SK-N-SH treated with all-trans-retinoic acid at 6 μM for 48 hours (cell line): ENCODE measurements around the gene RAE1.

ENCODE experiments used
- ARNTL ChIP-seq: fragments of 450-650 bp; formaldehyde crosslinking; IDR thresholded peaks from 2 replicates; pipeline ENCODE4 v1.5.0; 2020; ENCODE audit warnings: low read depth, mild to moderate bottlenecking, moderate library complexity, borderline replicate concordance
- CREB5 ChIP-seq: fragments of 250-450 bp; sonication (Bioruptor Pico); IDR thresholded peaks from 2 replicates; pipeline ENCODE4 v1.5.1; 2020; ENCODE audit warnings: low read depth, mild to moderate bottlenecking, moderate library complexity
- CSDC2 ChIP-seq: fragments of 250-450 bp; sonication (Bioruptor Pico); IDR thresholded peaks from 2 replicates; pipeline ENCODE4 v1.5.0; 2020; ENCODE audit warnings: mild to moderate bottlenecking, moderate library complexity
- ESRRG ChIP-seq: fragments of 250-450 bp; sonication (Bioruptor Pico); IDR thresholded peaks from 2 replicates; pipeline ENCODE4 v1.6.1; 2021; ENCODE audit warnings: mild to moderate bottlenecking
- OSR1 ChIP-seq: fragments of 250-450 bp; sonication (Bioruptor Pico); IDR thresholded peaks from 2 replicates; pipeline ENCODE4 v1.8.0; 2022; ENCODE audit warnings: moderate library complexity, mild to moderate bottlenecking, inconsistent platforms
- TCF4 ChIP-seq: fragments of 250-450 bp; sonication (Bioruptor Pico); IDR thresholded peaks from 2 replicates; pipeline ENCODE4 v1.8.0; 2021; ENCODE audit warnings: mild to moderate bottlenecking, moderate library complexity, borderline replicate concordance
- TOX ChIP-seq: fragments of 250-450 bp; sonication (Bioruptor Pico); IDR thresholded peaks from 2 replicates; pipeline ENCODE4 v1.8.0; 2021; ENCODE audit warnings: mild to moderate bottlenecking, moderate library complexity, borderline replicate concordance

DNA sequence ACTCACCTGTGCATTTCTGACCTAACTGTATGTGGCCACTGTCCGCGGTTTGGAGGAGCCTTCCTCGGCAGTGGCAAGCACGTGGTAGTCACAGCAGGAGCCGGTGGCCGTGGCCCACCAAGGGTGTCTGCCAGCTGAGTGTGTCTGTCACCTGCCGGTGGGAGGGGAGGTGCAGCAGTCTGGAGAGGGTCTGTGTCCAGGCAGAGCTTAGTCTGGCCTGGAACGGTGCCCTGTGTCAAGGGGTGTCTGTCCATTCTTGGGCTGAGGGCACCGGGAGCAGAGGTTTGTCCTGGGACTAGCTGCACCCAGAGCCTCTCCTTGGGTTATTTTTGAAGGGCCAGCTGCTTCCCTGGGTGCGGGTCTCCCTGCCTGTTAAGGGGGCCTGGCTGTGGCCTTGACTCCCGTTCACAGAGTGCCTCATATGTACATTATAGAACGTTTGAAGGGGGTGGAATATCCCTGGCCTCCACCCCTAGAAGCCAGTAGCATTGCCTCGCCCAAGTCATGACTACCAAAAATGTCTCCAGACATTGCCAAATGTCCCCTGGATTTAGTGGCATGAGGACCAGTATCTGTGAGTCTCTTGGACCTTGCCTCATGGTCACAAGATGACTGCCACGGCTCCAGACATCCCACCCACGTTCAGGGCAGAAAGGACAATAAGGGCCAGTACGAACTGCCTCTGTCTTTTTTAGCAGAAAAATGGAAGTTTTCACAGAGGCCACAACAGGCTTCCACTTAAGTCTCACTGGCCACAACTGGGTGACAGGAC lies 45.3 kb downstream of the RAE1 start:
- TF ChIP-seq CSDC2 (CRISPR knock-in tag) (no peak), TOX (CRISPR knock-in tag) (no peak), CREB5 (CRISPR knock-in tag) (no peak), ESRRG (CRISPR knock-in tag) (no peak), OSR1 (no peak), TCF4 (CRISPR knock-in tag) (no peak), ARNTL (no peak)
